IMR-90 (cell line): Measurements from ENCODE around the gene APCDD1L. TPM values are rescaled to one million over a fixed set of nuclear protein-coding genes. Genes with fewer than 3 reads are reported as not detected.

Experiments
- ATAC-seq: fragments of 200-7000 bp; cut with Tn5 transposase; 2 replicates; pipeline ENCODE4 v1.9.1; 2020; ENCODE audit warnings: low read depth, mild to moderate bottlenecking, moderate library complexity
- BruUV-seq: library from RNA; stranded (reverse); fragments of 400-500 nt; replicated peaks from 2 replicates; lab custom pipeline; 2021; lab: Mats Ljungman, UMichigan
- CTCF ChIA-PET: fragments of 300-600 bp; formaldehyde crosslinking; extraction: SDS; loops from one replicate; lab custom pipeline; 2021; ENCODE audit warnings: antibody characterized with exemption; lab: Yijun Ruan, JAX
- POLR2A ChIA-PET: fragments of 300-600 bp; sonication (Branson Sonifier 250); formaldehyde crosslinking; loops from one replicate; lab custom pipeline; 2022; ENCODE audit warnings: antibody characterized with exemption; ENCODE audit not compliant: unreplicated experiment; lab: Charles Lee
- DNase-seq: peaks from one replicate; pipeline ENCODE4 v3.0.0; 2013
- H2AFZ ChIP-seq: replicated peaks from 2 replicates; pipeline ENCODE3; 2013; ENCODE audit warnings: low read length, mild to moderate bottlenecking; ENCODE audit not compliant: poor library complexity
- H2AK5ac ChIP-seq: 2 replicates; pipeline ENCODE4 v1.6.1; 2013; ENCODE audit warnings: low read depth, low read length, inconsistent platforms
- H2AK9ac ChIP-seq: replicated peaks from 2 replicates; pipeline ENCODE3; 2013; ENCODE audit warnings: mild to moderate bottlenecking, low read depth, low read length, moderate library complexity; ENCODE audit not compliant: poor library complexity
- H2BK120ac ChIP-seq: 2 replicates; pipeline ENCODE4 v1.6.1; 2013; ENCODE audit warnings: low read depth, low read length, inconsistent platforms
- H2BK15ac ChIP-seq: 3 replicates; pipeline ENCODE4 v1.6.1; 2013; ENCODE audit warnings: low read depth, low read length, inconsistent platforms
- H2BK20ac ChIP-seq: 2 replicates; pipeline ENCODE4 v1.6.1; 2013; ENCODE audit warnings: low read depth, mild to moderate bottlenecking, inconsistent platforms, low read length, moderate library complexity
- H2BK5ac ChIP-seq: 2 replicates; pipeline ENCODE4 v1.6.1; 2013; ENCODE audit warnings: mild to moderate bottlenecking, low read depth, low read length, inconsistent platforms; ENCODE audit not compliant: poor library complexity, severe bottlenecking
- H3K14ac ChIP-seq: replicated peaks from 2 replicates; pipeline ENCODE4 v1.6.1; 2013; ENCODE audit warnings: low read depth, low read length, inconsistent platforms
- H3K18ac ChIP-seq: 2 replicates; pipeline ENCODE4 v1.6.1; 2013; ENCODE audit warnings: low read depth, low read length, control low read depth
- H3K23ac ChIP-seq: 2 replicates; pipeline ENCODE4 v1.6.1; 2013; ENCODE audit warnings: low read depth, low read length, inconsistent platforms
- H3K27ac ChIP-seq: 2 replicates; pipeline ENCODE4 v1.5.1; 2013; ENCODE audit warnings: mild to moderate bottlenecking, control low read depth, low read length; ENCODE audit not compliant: insufficient read depth
- H3K27me3 ChIP-seq: 2 replicates; pipeline ENCODE4 v1.6.1; 2013; ENCODE audit warnings: low read length; ENCODE audit not compliant: control insufficient read depth, insufficient read depth
- H3K36me3 ChIP-seq: 2 replicates; pipeline ENCODE4 v1.6.1; 2013; ENCODE audit warnings: low read length, mixed read lengths; ENCODE audit not compliant: control insufficient read depth, insufficient read depth
- H3K4ac ChIP-seq: 2 replicates; pipeline ENCODE4 v1.6.1; 2013; ENCODE audit warnings: low read depth, low read length, inconsistent platforms
- H3K4me1 ChIP-seq: 2 replicates; pipeline ENCODE4 v1.6.1; 2013; ENCODE audit warnings: low read length, mixed read lengths; ENCODE audit not compliant: control insufficient read depth, insufficient read depth
- H3K4me2 ChIP-seq: 2 replicates; pipeline ENCODE4 v1.6.1; 2013; ENCODE audit warnings: low read depth, mild to moderate bottlenecking, control low read depth, low read length, moderate library complexity
- H3K4me3 ChIP-seq: 2 replicates; pipeline ENCODE4 v1.5.1; 2013; ENCODE audit warnings: low read depth, mild to moderate bottlenecking, control low read depth, low read length, moderate library complexity; ENCODE audit not compliant: insufficient read depth
- H3K56ac ChIP-seq: 2 replicates; pipeline ENCODE4 v1.6.1; 2013; ENCODE audit warnings: low read length, inconsistent platforms; ENCODE audit not compliant: insufficient read depth; ENCODE audit errors: extremely low read depth
- H3K79me1 ChIP-seq, 2 experiments: 2 replicates each; pipeline ENCODE4 v1.6.1; 2013; ENCODE audit warnings: low read length in 2 of 2, inconsistent platforms in 1 of 2, low read depth in 1 of 2
- H3K9ac ChIP-seq: 2 replicates; pipeline ENCODE4 v1.6.1; 2013; ENCODE audit warnings: low read depth, low read length, control low read depth
- H3K9me1 ChIP-seq: 2 replicates; pipeline ENCODE4 v1.6.1; 2013; ENCODE audit warnings: low read length, inconsistent platforms; ENCODE audit not compliant: insufficient read depth
- H3K9me3 ChIP-seq: 2 replicates; pipeline ENCODE4 v1.6.1; 2013; ENCODE audit warnings: low read length; ENCODE audit not compliant: control insufficient read depth, insufficient read depth
- H4K20me1 ChIP-seq: 2 replicates; pipeline ENCODE4 v1.6.1; 2013; ENCODE audit warnings: low read length, inconsistent platforms; ENCODE audit not compliant: insufficient read depth
- H4K5ac ChIP-seq: 2 replicates; pipeline ENCODE4 v1.6.1; 2013; ENCODE audit warnings: mild to moderate bottlenecking, low read depth, low read length, control low read depth
- H4K8ac ChIP-seq, 2 experiments: 2 replicates each; pipeline ENCODE4 v1.6.1; 2013; ENCODE audit warnings: low read depth in 2 of 2, low read length in 2 of 2, control low read depth in 1 of 2, inconsistent platforms in 1 of 2
- H4K91ac ChIP-seq: 2 replicates; pipeline ENCODE4 v1.6.1; 2013; ENCODE audit warnings: low read depth, low read length, inconsistent platforms; ENCODE audit not compliant: insufficient read depth
- BHLHE40 ChIP-seq: fragments of 150-350 bp; IDR thresholded peaks from 2 replicates; pipeline ENCODE4 v1.6.1; 2016; ENCODE audit warnings: mild to moderate bottlenecking, low read depth, low read length
- FOS ChIP-seq: fragments of 150-350 bp; IDR thresholded peaks from 2 replicates; pipeline ENCODE4 v1.6.1; 2016; ENCODE audit warnings: low read depth, low read length
- MAZ ChIP-seq: IDR thresholded peaks from 2 replicates; pipeline ENCODE4 v1.6.1; 2012; ENCODE audit warnings: low read depth, mild to moderate bottlenecking, low read length, improper control_type of control experiment, moderate library complexity, borderline replicate concordance
- MXI1 ChIP-seq: IDR thresholded peaks from 2 replicates; pipeline ENCODE4 v1.6.1; 2012; ENCODE audit warnings: low read depth, mild to moderate bottlenecking, low read length, moderate library complexity, borderline replicate concordance
- POLR2A ChIP-seq: IDR thresholded peaks from 2 replicates; pipeline ENCODE4 v1.6.1; 2012; ENCODE audit warnings: mild to moderate bottlenecking, low read depth, low read length
- RAD21 ChIP-seq: IDR thresholded peaks from 2 replicates; pipeline ENCODE4 v1.6.1; 2012; ENCODE audit warnings: low read length, improper control_type of control experiment
- RCOR1 ChIP-seq: IDR thresholded peaks from 2 replicates; pipeline ENCODE4 v1.6.1; 2012; ENCODE audit warnings: mild to moderate bottlenecking, low read length, improper control_type of control experiment; ENCODE audit not compliant: insufficient replicate concordance
- RFX5 ChIP-seq: IDR thresholded peaks from 2 replicates; pipeline ENCODE4 v1.8.0; 2012; ENCODE audit warnings: low read depth, mild to moderate bottlenecking, low read length, moderate library complexity
- SMC3 ChIP-seq: fragments of 150-350 bp; IDR thresholded peaks from 2 replicates; pipeline ENCODE4 v1.6.1; 2016; ENCODE audit warnings: low read depth, mild to moderate bottlenecking, antibody characterized with exemption, low read length, moderate library complexity
- WGBS, 2 experiments: methylation state at CpG; one replicate each; pipeline versions ENCODE4 v1.1.5 to v1.1.7; 2013; ENCODE audit warnings: missing lambda C conversion rate in 2 of 2; ENCODE audit not compliant: insufficient read length in 1 of 2; ENCODE audit errors: extremely low coverage in 2 of 2; 5-methylcytosine and 5-hydroxymethylcytosine counted together
- dilution Hi-C: fragments of 300-500 bp; cut with HindIII; formaldehyde crosslinking; loops from one replicate; pipeline ENCODE4 v1.14.3; 2018; ENCODE audit warnings: low sequenced_read_pairs; ENCODE audit not compliant: unreplicated experiment
- in situ Hi-C: fragments of 300-500 bp; cut with MboI; formaldehyde crosslinking; loops from 3 replicates; pipeline ENCODE4 v1.14.3; 2019; ENCODE audit warnings: low sequenced_read_pairs, inconsistent platforms, mixed read lengths
- intact Hi-C: fragments of 100-400 bp; cut with micrococcal nuclease; formaldehyde crosslinking; loops from 2 replicates; pipeline ENCODE4 v1.10.0; 2022
- polyA plus RNA-seq, 3 experiments: library from polyadenylated mRNA; depleted of rRNA; stranded (reverse); fragments of >200 nt; gene quantifications; 2 replicates each; pipeline ENCODE4 v1.2.3, GENCODE V29; 2012; ENCODE audit warnings: low replicate concordance in 1 of 3
- total RNA-seq: library from RNA; depleted of rRNA; stranded (reverse); fragments of >200 nt; gene quantifications from 2 replicates; pipeline ENCODE4 v1.2.3, GENCODE V29; 2012
- TF ChIP-seq, protein P1 (sequence below): fragments of 150-350 bp; IDR thresholded peaks from 2 replicates; pipeline ENCODE4 v1.6.1; 2017; ENCODE audit warnings: mild to moderate bottlenecking, antibody characterized with exemption, low read length, low read depth
- TF ChIP-seq, protein P2 (sequence below): fragments of 150-350 bp; IDR thresholded peaks from 2 replicates; pipeline ENCODE4 v1.6.1; 2016; ENCODE audit warnings: low read depth, mild to moderate bottlenecking, low read length, moderate library complexity, borderline replicate concordance

Gene APCDD1L
- total and polyA plus RNA-seq, 2 of the 4 experiments (the other 2 are of a cell fraction), result 2.5 to 18.3 TPM

DNA sequence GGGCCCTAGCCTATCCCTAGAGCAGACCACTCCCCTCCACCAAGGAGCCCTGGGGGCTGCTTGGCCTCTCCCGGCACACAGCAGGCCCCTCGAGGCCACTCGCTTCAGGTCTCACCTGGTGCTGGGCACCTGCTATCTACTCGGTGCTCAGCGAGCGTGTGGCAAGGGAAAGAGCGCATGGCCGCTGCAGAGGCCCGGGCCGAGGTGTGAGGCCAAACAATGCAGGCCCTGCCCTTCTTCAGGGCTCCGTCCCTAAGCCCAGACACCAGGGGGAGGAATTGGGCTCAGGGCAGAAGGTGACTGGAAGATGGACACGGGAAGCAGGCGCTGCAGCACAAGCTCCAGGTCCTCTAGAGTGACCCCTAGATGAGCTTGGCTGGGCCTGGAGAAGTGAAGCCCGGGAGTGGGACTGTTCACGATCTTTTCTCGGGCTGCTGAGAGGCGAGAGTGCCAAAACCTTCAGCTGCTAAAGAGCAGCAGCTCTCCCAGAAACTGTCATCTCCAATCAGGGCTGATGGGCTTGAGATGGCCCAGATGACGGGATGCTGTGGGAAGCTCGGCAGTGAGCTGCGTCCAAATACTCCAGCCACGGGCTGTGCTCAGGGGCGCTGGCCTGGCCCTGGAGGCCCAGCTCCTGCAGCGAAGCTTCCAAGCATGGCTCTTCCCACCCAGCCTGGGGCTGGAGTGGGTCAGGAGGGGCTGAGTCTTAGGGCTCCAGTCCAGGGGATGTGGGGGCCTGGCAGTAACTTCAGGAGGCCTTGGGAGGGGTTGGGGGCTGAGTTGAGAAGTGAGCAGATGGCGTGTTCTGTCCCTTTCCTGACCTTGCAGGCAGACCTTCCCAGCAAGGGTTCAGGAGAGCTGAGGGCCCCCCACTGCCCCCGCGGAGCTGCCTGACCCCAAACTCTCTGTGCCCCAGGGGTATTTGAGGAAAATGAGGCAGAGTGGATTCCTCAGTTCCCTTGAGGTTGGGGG, 43.7 kb downstream of the APCDD1L start:
- Histone ChIP-seq H2AK5ac (no peak overlapping the region; the same call in 1 of the 2 replicates), H4K20me1 (no peaks in the 10 kb centered on the region), H4K8ac (no peak overlapping the region), H3K4me1 (no peaks in the 10 kb centered on the region; the same call in 1 of the 2 replicates), H3K27me3 (no peaks in the 10 kb centered on the region), H3K9me1 (no peaks in the 10 kb centered on the region; the same call in 1 of the 2 replicates), H2AFZ (no peak overlapping the region), H3K9me3 (no peaks in the 10 kb centered on the region), H3K9ac (no peak overlapping the region), H2BK5ac (no peak overlapping the region), H3K4me2 (no peak overlapping the region), H2BK20ac (no peak overlapping the region), H3K56ac (no peak overlapping the region), H2AK9ac (no peak overlapping the region), H2BK15ac (no peak overlapping the region), H2BK120ac (no peak overlapping the region), H3K36me3 (no peaks in the 10 kb centered on the region), H3K14ac (no peak overlapping the region), H3K23ac (no peak overlapping the region), H3K4me3 (no peak overlapping the region), H4K91ac (no peak overlapping the region), H3K27ac (no peak overlapping the region), H4K5ac (no peak overlapping the region), H3K79me1 (no peaks in the 10 kb centered on the region), H3K18ac (no peak overlapping the region), H3K4ac (no peak overlapping the region)
- DNase-seq, result peak; percentile 15
- dilution Hi-C loops (no loop called here), in situ Hi-C loops (loop anchor here (10.0 kb wide), 1 partner anchor 383 kb away; the partner anchor contains the start of genes GNAS and GNAS-AS1), intact Hi-C loops (no loop called here)
- no TSS peak for BruUV-seq
- TF ChIP-seq RFX5 (no peak), RAD21 (no peak), MAZ (no peak), FOS (no peak), MXI1 (no peak), SMC3 (no peak), BHLHE40 (no peak), POLR2A (no peak), RCOR1 (no peak)
- TF ChIP-seq, protein P1, sequence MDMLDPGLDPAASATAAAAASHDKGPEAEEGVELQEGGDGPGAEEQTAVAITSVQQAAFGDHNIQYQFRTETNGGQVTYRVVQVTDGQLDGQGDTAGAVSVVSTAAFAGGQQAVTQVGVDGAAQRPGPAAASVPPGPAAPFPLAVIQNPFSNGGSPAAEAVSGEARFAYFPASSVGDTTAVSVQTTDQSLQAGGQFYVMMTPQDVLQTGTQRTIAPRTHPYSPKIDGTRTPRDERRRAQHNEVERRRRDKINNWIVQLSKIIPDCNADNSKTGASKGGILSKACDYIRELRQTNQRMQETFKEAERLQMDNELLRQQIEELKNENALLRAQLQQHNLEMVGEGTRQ, result no peak
- TF ChIP-seq, protein P2, sequence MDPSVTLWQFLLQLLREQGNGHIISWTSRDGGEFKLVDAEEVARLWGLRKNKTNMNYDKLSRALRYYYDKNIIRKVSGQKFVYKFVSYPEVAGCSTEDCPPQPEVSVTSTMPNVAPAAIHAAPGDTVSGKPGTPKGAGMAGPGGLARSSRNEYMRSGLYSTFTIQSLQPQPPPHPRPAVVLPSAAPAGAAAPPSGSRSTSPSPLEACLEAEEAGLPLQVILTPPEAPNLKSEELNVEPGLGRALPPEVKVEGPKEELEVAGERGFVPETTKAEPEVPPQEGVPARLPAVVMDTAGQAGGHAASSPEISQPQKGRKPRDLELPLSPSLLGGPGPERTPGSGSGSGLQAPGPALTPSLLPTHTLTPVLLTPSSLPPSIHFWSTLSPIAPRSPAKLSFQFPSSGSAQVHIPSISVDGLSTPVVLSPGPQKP, result no peak
- ChIA-PET POLR2A (no interaction called here), CTCF (no interaction called here)
- ATAC-seq, result peak; percentile 32; the same call in 1 of the 2 replicates
- 46% methylated on average over 4 of the region's 26 CpGs; no CpG with 5 or more reads in 1 of the 2 experiments for WGBS, 2 experiments
